ENCODE measurements around the gene DGKB.

DNA sequence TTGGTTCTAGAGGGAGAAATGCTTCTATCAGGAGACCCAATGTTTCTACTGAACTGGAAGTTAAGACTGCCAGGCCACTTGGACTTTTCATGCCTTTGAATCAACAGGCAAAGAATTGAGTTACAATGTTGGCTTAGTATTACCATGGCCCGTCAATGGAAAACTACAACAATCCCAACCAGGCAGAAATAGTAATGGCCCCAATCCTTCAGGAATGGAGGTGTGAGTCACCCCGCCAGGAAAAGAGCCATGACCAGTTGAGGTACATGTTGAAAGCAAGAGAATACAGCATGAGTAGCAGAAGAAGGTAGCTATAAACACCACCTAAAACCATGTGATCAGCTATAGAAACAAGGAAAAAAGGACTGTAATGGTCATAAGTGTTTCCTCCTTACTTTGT lies 101.9 kb downstream of the DGKB start:
- TF ChIP-seq CTCF (IDR thresholded peaks at IDR 0.05; ENCODE audit: control extremely low read depth in 1 of 3, insufficient read depth in 1 of 3, low read depth in 1 of 3, low read length in 3 of 3), result no peak
- TF ChIP-seq TBP (IDR thresholded peaks at IDR 0.05; ENCODE audit: low read depth, low read length), result no peak
- no peak for TF ChIP-seq CBX8 (IDR thresholded peaks at IDR 0.05; ENCODE audit: borderline replicate concordance, low read depth, low read length)
- no peak for TF ChIP-seq ASH2L (IDR thresholded peaks at IDR 0.05; ENCODE audit: low read length)
- no peak for TF ChIP-seq RAD21 (IDR thresholded peaks at IDR 0.05 in 1 of 2, conservative IDR thresholded peaks at IDR 0.05 in 1 of 2; ENCODE audit: low read depth in 2 of 2, low read length in 2 of 2)
- no peak for TF ChIP-seq JUND (IDR thresholded peaks at IDR 0.05; ENCODE audit: low read length)
- no peak for TF ChIP-seq RXRA (IDR thresholded peaks at IDR 0.05; ENCODE audit: insufficient read depth, low read depth, low read length)

All from H1 (cell line).